Stomach (tissue), 4 donors: ENCODE results near the gene EEFSEC.

Experiments used
- POLR2A ChIP-seq, 4 donors: fragments of 450-650 bp; IDR thresholded peaks; one replicate each; pipeline ENCODE4 v1.6.1; 2016; ENCODE audit warnings: antibody characterized with exemption in 4 of 4, control low read depth in 2 of 4, mild to moderate bottlenecking in 1 of 4, moderate library complexity in 1 of 4
- POLR2AphosphoS5 ChIP-seq, 3 donors: sonication (generic); formaldehyde crosslinking; IDR thresholded peaks; one replicate each; pipeline ENCODE4 v1.6.1; 2016; ENCODE audit warnings: antibody characterized with exemption in 3 of 3
- TF ChIP-seq, protein P1 (sequence below), 7 experiments: fragments of 450-650 bp in 4 of 7; fragments of 200-600 bp in 3 of 7; sonication (generic) in 3 of 7; IDR thresholded peaks; one replicate each; pipeline ENCODE4 v1.5.1; 2016 to 2019; ENCODE audit warnings: antibody characterized with exemption in 7 of 7, control low read depth in 2 of 7, mild to moderate bottlenecking in 1 of 7

- TF ChIP-seq, protein P1, sequence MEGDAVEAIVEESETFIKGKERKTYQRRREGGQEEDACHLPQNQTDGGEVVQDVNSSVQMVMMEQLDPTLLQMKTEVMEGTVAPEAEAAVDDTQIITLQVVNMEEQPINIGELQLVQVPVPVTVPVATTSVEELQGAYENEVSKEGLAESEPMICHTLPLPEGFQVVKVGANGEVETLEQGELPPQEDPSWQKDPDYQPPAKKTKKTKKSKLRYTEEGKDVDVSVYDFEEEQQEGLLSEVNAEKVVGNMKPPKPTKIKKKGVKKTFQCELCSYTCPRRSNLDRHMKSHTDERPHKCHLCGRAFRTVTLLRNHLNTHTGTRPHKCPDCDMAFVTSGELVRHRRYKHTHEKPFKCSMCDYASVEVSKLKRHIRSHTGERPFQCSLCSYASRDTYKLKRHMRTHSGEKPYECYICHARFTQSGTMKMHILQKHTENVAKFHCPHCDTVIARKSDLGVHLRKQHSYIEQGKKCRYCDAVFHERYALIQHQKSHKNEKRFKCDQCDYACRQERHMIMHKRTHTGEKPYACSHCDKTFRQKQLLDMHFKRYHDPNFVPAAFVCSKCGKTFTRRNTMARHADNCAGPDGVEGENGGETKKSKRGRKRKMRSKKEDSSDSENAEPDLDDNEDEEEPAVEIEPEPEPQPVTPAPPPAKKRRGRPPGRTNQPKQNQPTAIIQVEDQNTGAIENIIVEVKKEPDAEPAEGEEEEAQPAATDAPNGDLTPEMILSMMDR (IDR thresholded peaks at IDR 0.05), result no peak
- TF ChIP-seq POLR2A (IDR thresholded peaks at IDR 0.05), result no peak
- no peak for TF ChIP-seq POLR2AphosphoS5 (IDR thresholded peaks at IDR 0.05)
Measured at GRCh38 chr3:128425846-128426127, 272.5 kb downstream of the EEFSEC start.
